CD4-positive, alpha-beta T cell (primary cell): ENCODE measurements around the gene UTP25. TPM values are rescaled to one million over a fixed set of nuclear protein-coding genes. Genes with fewer than 3 reads are reported as not detected.

Experiments
- ATAC-seq: fragments of 200-7000 bp; cut with Tn5 transposase; one replicate; pipeline ENCODE4 v1.10.0; 2022; ENCODE audit warnings: mild to moderate bottlenecking; ENCODE audit not compliant: poor library complexity
- CTCF ChIA-PET: fragments of 350-600 bp; sonication (Branson Sonifier 250); formaldehyde crosslinking; loops from one replicate; lab custom pipeline; 2021; ENCODE audit warnings: antibody characterized with exemption, inconsistent platforms; lab: Charles Lee
- POLR2A ChIA-PET: fragments of 350-600 bp; sonication (Branson Sonifier 250); formaldehyde crosslinking; loops from one replicate; lab custom pipeline; 2021; ENCODE audit warnings: antibody characterized with exemption, inconsistent platforms; lab: Charles Lee
- DNase-seq, 14 experiments: peaks; one replicate each; pipeline ENCODE4 v3.0.0-alpha.2; 2013 to 2020; ENCODE audit warnings: mixed read lengths in 2 of 14
- H3K27ac ChIP-seq, 2 donors: one replicate each; pipeline versions ENCODE4 v1.5.1 to v1.7.0; 2013; ENCODE audit warnings: low read length in 2 of 2, low read depth in 1 of 2, mild to moderate bottlenecking in 1 of 2
- H3K27me3 ChIP-seq, 2 experiments: 1 replicate in 1 of 2; 2 replicates in 1 of 2; pipeline versions ENCODE4 v1.6.1 to v1.7.0; 2013; ENCODE audit warnings: low read length in 2 of 2, control low read depth in 1 of 2, mild to moderate bottlenecking in 1 of 2, moderate library complexity in 1 of 2; ENCODE audit not compliant: insufficient read depth in 2 of 2, control insufficient read depth in 1 of 2
- H3K36me3 ChIP-seq: one replicate; pipeline ENCODE4 v1.6.1; 2013; ENCODE audit warnings: low read length, control low read depth; ENCODE audit not compliant: insufficient read depth
- H3K4me1 ChIP-seq: one replicate; pipeline ENCODE4 v1.6.1; 2013; ENCODE audit warnings: low read length, control low read depth; ENCODE audit not compliant: insufficient read depth
- H3K4me3 ChIP-seq: one replicate; pipeline ENCODE4 v1.5.1; 2013; ENCODE audit warnings: mild to moderate bottlenecking, low read length, moderate library complexity
- H3K9me3 ChIP-seq, 2 experiments: 1 replicate in 1 of 2; 2 replicates in 1 of 2; pipeline versions ENCODE4 v1.6.1 to v1.7.0; 2013; ENCODE audit warnings: low read length in 2 of 2, mild to moderate bottlenecking in 2 of 2, control low read depth in 1 of 2, moderate library complexity in 1 of 2; ENCODE audit not compliant: control insufficient read depth in 1 of 2, insufficient read depth in 1 of 2
- H3K27ac Mint-ChIP-seq: one replicate; pipeline ENCODE4 v1.8.0; 2020; ENCODE audit warnings: mixed read lengths
- H3K27me3 Mint-ChIP-seq: one replicate; pipeline ENCODE4 v1.8.0; 2021; ENCODE audit warnings: mixed read lengths
- H3K36me3 Mint-ChIP-seq: one replicate; pipeline ENCODE4 v1.8.0; 2021; ENCODE audit warnings: low read depth, mixed read lengths
- H3K4me1 Mint-ChIP-seq: one replicate; pipeline ENCODE4 v1.8.0; 2021; ENCODE audit warnings: low read depth, mixed read lengths
- H3K4me3 Mint-ChIP-seq: one replicate; pipeline ENCODE4 v1.8.0; 2020; ENCODE audit warnings: mild to moderate bottlenecking, mixed read lengths
- H3K9me3 Mint-ChIP-seq: one replicate; pipeline ENCODE4 v1.8.0; 2020; ENCODE audit warnings: mixed read lengths
- CTCF ChIP-seq: fragments of 200-600 bp; IDR thresholded peaks from one replicate; pipeline ENCODE4 v1.8.0; 2022; ENCODE audit warnings: antibody characterized with exemption, mild to moderate bottlenecking
- intact Hi-C, 2 experiments: fragments of 100-400 bp; cut with DNase I in 1 of 2; cut with micrococcal nuclease in 1 of 2; formaldehyde crosslinking; loops; one replicate each; pipeline versions ENCODE4 v1.15.1 to v1.9.0; 2023 to 2025; cut with DNase I, micrococcal nuclease
- total RNA-seq, 174 experiments: library from RNA in 2 of 174; stranded (reverse) in 2 of 174; gene quantifications; one replicate each; pipeline ENCODE4 v1.2.3 and lab custom pipeline; 2021 to 2026

UTP25 gene
- total RNA-seq, 2 experiments from 2014 or later = 6.0 to 6.4 TPM

- DNase-seq (no peak), ATAC-seq (no peak)
- ChIA-PET POLR2A (no interaction called here), CTCF (no interaction called here)
- Mint-ChIP-seq H3K4me1 (peaks cover 8% of the 10 kb centered on the region), H3K27me3 (peaks cover 23% of the 10 kb centered on the region), H3K36me3 (no peaks in the 10 kb centered on the region), H3K9me3 (no peaks in the 10 kb centered on the region), H3K27ac (no peak overlapping the region), H3K4me3 (no peak overlapping the region)
- peaks cover 4% of the 10 kb centered on the region in 2 experiments for H3K27me3 ChIP-seq
- H3K36me3 ChIP-seq = no peaks in the 10 kb centered on the region
- H3K4me3 ChIP-seq = no peak overlapping the region
- no peak for TF ChIP-seq CTCF
- H3K9me3 ChIP-seq = peaks cover 0 to 4% of the 10 kb centered on the region in 2 experiments
- peaks cover 8% of the 10 kb centered on the region for H3K4me1 ChIP-seq
- no peak overlapping the region for H3K27ac ChIP-seq
- intact Hi-C loops = no loop called here
Observed at GRCh38 chr1:209802780-209803152, 25.0 kb upstream of the UTP25 start.

- no peak overlapping the region for H3K27ac Mint-ChIP-seq
- intact Hi-C loops = no loop called here
- Histone ChIP-seq H3K9me3 (peaks cover 0 to 4% of the 10 kb centered on the region in 2 experiments), H3K27ac (no peak overlapping the region), H3K4me3 (no peak overlapping the region), H3K36me3 (no peaks in the 10 kb centered on the region), H3K27me3 (peaks cover 4% of the 10 kb centered on the region in 2 experiments), H3K4me1 (peaks cover 8% of the 10 kb centered on the region)
- ChIA-PET CTCF (no interaction called here), POLR2A (no interaction called here)
- peaks cover 8% of the 10 kb centered on the region for H3K4me1 Mint-ChIP-seq
- DNase-seq (no peak), ATAC-seq (no peak)
- H3K36me3 Mint-ChIP-seq = no peaks in the 10 kb centered on the region
- no peaks in the 10 kb centered on the region for H3K9me3 Mint-ChIP-seq
- TF ChIP-seq CTCF = no peak
- H3K27me3 Mint-ChIP-seq = peaks cover 20% of the 10 kb centered on the region
- H3K4me3 Mint-ChIP-seq = no peak overlapping the region
Observed at GRCh38 chr1:209803568-209803967, 24.2 kb upstream of the UTP25 start.

- peaks cover 8% of the 10 kb centered on the region for H3K4me1 Mint-ChIP-seq
- peaks cover 20% of the 10 kb centered on the region for H3K27me3 Mint-ChIP-seq
- H3K36me3 Mint-ChIP-seq = no peaks in the 10 kb centered on the region
- intact Hi-C loops = no loop called here
- peak overlapping the region; percentile 88 for H3K4me3 Mint-ChIP-seq
- TF ChIP-seq CTCF = no peak
- ATAC-seq (no peak), DNase-seq (no peak)
- H3K9me3 Mint-ChIP-seq = no peaks in the 10 kb centered on the region
- peaks cover 0 to 4% of the 10 kb centered on the region in 2 experiments for H3K9me3 ChIP-seq
- no peak overlapping the region for H3K4me3 ChIP-seq
- H3K27ac Mint-ChIP-seq = no peak overlapping the region
- no peaks in the 10 kb centered on the region for H3K36me3 ChIP-seq
- POLR2A ChIA-PET = interaction anchor here (0.7 to 1.4 kb wide), 4 partner anchors 10 to 54 kb away, joined by 3 to 6 read pairs (median 4); no protein-coding TSS in a partner anchor
- H3K27ac ChIP-seq = no peak overlapping the region
- CTCF ChIA-PET = interaction anchor here (1.1 to 3.3 kb wide), 3 partner anchors 18 to 113 kb away, joined by 3 to 18 read pairs (median 14); partner anchors contain the start of gene UTP25
- H3K4me1 ChIP-seq = peaks cover 8% of the 10 kb centered on the region
- peaks cover 4% of the 10 kb centered on the region in 2 experiments for H3K27me3 ChIP-seq
Observed at GRCh38 chr1:209805341-209805781, 22.4 kb upstream of the UTP25 start.
